Effector memory CD8-positive, alpha-beta T cell (primary cell): ENCODE results near the gene DLG5.

Experiments used
- ATAC-seq: fragments of 150-1000 bp; cut with Tn5 transposase; replicated peaks from 2 replicates; pipeline ENCODE4 v1.10.0; 2021; ENCODE audit warnings: mild to moderate bottlenecking, moderate library complexity
- DNase-seq, 3 experiments: peaks; one replicate each; pipeline ENCODE4 v3.0.0; 2021
- H3K27ac Mint-ChIP-seq, 2 donors: one replicate each; pipeline ENCODE4 v1.8.0; 2022; ENCODE audit warnings: mild to moderate bottlenecking in 2 of 2, mixed read lengths in 2 of 2, moderate library complexity in 2 of 2
- H3K27me3 Mint-ChIP-seq, 2 donors: one replicate each; pipeline ENCODE4 v1.8.0; 2022; ENCODE audit warnings: mixed read lengths in 2 of 2
- H3K36me3 Mint-ChIP-seq: one replicate; pipeline ENCODE4 v1.8.0; 2022; ENCODE audit warnings: mild to moderate bottlenecking, moderate library complexity, mixed read lengths; ENCODE audit not compliant: insufficient read depth
- H3K4me1 Mint-ChIP-seq, 2 donors: one replicate each; pipeline ENCODE4 v1.8.0; 2022; ENCODE audit warnings: low read depth in 2 of 2, mixed read lengths in 2 of 2
- H3K4me3 Mint-ChIP-seq, 2 donors: one replicate each; pipeline ENCODE4 v1.8.0; 2022; ENCODE audit warnings: mild to moderate bottlenecking in 2 of 2, mixed read lengths in 2 of 2, moderate library complexity in 2 of 2
- H3K9me3 Mint-ChIP-seq, 2 donors: one replicate each; pipeline ENCODE4 v1.8.0; 2022; ENCODE audit warnings: mixed read lengths in 2 of 2

Gene DLG5

DNA sequence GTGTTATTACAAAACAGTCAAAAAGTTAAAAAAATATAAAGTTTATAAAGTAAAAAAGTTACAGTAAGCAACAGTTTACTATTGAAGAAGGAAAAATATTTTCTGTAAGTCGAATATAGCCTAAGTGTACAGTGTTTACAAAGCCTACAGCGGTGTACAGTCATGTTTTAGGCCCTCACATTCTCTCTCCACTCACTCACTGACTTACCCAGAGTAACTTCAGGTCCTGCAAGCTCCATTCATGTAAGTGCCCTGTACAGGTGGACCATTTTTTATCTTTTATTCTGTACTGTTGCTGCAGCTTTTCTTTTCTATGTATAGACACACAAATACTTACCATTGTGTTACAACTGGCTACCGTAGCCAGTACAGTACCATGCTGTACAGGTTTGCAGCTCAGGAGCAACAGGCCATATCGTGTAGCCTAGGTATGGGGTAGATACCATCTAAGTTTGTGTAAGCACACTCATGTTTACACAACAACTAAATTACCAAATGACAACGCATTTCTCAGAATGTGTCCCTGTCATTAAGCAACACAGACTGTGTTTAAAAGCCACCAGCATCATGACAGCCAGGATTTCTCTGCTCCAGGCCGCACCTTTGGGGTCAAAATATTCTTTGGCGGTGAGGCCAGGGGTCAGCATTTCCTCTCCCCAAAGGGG is 67.2 kb downstream of the DLG5 start:
- no peak overlapping the region for H3K4me3 Mint-ChIP-seq
- no peaks in the 10 kb centered on the region for H3K9me3 Mint-ChIP-seq
- no peaks in the 10 kb centered on the region for H3K36me3 Mint-ChIP-seq
- ATAC-seq, result no peak
- H3K27ac Mint-ChIP-seq, result no peak overlapping the region
- H3K4me1 Mint-ChIP-seq, result peaks cover 0 to 18% of the 10 kb centered on the region in 2 donors
- no peak for DNase-seq
- no peaks in the 10 kb centered on the region for H3K27me3 Mint-ChIP-seq

DNA sequence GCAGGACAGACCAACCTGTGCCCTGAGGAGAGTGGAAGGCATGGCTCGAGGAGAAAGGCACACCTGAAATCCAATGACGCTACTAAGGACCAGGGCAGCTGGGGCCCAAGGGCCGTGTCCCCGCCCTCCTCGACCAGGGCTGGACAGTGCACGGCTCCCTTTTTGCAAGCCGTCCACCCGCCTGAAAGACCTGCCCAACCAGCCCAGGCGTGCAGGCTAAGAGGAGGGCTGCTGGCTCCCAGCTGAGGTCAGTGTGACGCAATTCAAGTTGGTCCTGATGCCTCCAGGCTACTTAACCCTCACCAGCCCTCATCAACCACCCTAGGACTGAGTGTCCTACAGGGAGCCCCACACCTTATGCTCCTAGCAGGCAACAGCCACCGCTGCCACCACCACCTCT is 69.3 kb downstream of the DLG5 start:
- ATAC-seq, result no peak

GRCh38 chr10:77856566-77856965 is 70.0 kb downstream of the DLG5 start:
- Mint-ChIP-seq H3K27ac (peak overlapping the region in 1 of 2 donors; percentile 11), H3K4me1 (peaks cover 0 to 1% of the 10 kb centered on the region in 2 donors), H3K27me3 (no peaks in the 10 kb centered on the region), H3K9me3 (no peaks in the 10 kb centered on the region), H3K36me3 (peaks cover 19% of the 10 kb centered on the region), H3K4me3 (no peak overlapping the region)
- ATAC-seq (no peak), DNase-seq (no peak)

More for the DNA sequence above, 69.3 kb downstream of the DLG5 start:
- no peak overlapping the region for H3K4me3 Mint-ChIP-seq
- peaks cover 0 to 6% of the 10 kb centered on the region in 2 donors for H3K4me1 Mint-ChIP-seq
- no peaks in the 10 kb centered on the region for H3K27me3 Mint-ChIP-seq
- H3K36me3 Mint-ChIP-seq, result peaks cover 13% of the 10 kb centered on the region
- no peak overlapping the region for H3K27ac Mint-ChIP-seq
- no peak for DNase-seq
- H3K9me3 Mint-ChIP-seq, result no peaks in the 10 kb centered on the region

- DNase-seq (no peak), ATAC-seq (no peak)
- Mint-ChIP-seq H3K4me3 (no peak overlapping the region), H3K27ac (peak overlapping the region in 1 of 2 donors; percentile 11), H3K36me3 (peaks cover 22% of the 10 kb centered on the region), H3K9me3 (no peaks in the 10 kb centered on the region), H3K4me1 (no peaks in the 10 kb centered on the region), H3K27me3 (no peaks in the 10 kb centered on the region)
Measured at GRCh38 chr10:77855404-77856155, 71.0 kb downstream of the DLG5 start.

- ATAC-seq, result no peak
- no peaks in the 10 kb centered on the region for H3K9me3 Mint-ChIP-seq
- H3K4me1 Mint-ChIP-seq, result no peaks in the 10 kb centered on the region
- H3K27ac Mint-ChIP-seq, result peak overlapping the region in 1 of 2 donors; percentile 60
- no peak overlapping the region for H3K4me3 Mint-ChIP-seq
- no peaks in the 10 kb centered on the region for H3K27me3 Mint-ChIP-seq
- H3K36me3 Mint-ChIP-seq, result peaks cover 22% of the 10 kb centered on the region
- no peak for DNase-seq
Measured at GRCh38 chr10:77854115-77854514, 72.4 kb downstream of the DLG5 start.

- ATAC-seq (no peak), DNase-seq (no peak)
- peaks cover 22% of the 10 kb centered on the region for H3K36me3 Mint-ChIP-seq
- H3K4me3 Mint-ChIP-seq, result no peak overlapping the region
- no peaks in the 10 kb centered on the region for H3K4me1 Mint-ChIP-seq
- H3K27ac Mint-ChIP-seq, result peak overlapping the region in 1 of 2 donors; percentile 60
- no peaks in the 10 kb centered on the region for H3K9me3 Mint-ChIP-seq
- no peaks in the 10 kb centered on the region for H3K27me3 Mint-ChIP-seq
Measured at GRCh38 chr10:77853256-77853655, 73.3 kb downstream of the DLG5 start.

GRCh38 chr10:77850620-77851231 is 75.8 kb downstream of the DLG5 start:
- H3K27me3 Mint-ChIP-seq, result no peaks in the 10 kb centered on the region
- H3K36me3 Mint-ChIP-seq, result peaks cover 22% of the 10 kb centered on the region
- H3K4me1 Mint-ChIP-seq, result peaks cover 6% of the 10 kb centered on the region in 2 donors
- no peaks in the 10 kb centered on the region for H3K9me3 Mint-ChIP-seq
- no peak overlapping the region for H3K4me3 Mint-ChIP-seq
- DNase-seq (no peak), ATAC-seq (no peak)
- no peak overlapping the region for H3K27ac Mint-ChIP-seq

- DNase-seq (no peak), ATAC-seq (no peak)
- peak overlapping the region in 1 of 2 donors; percentile 49 for H3K27ac Mint-ChIP-seq
- H3K36me3 Mint-ChIP-seq, result peaks cover 26% of the 10 kb centered on the region
- no peaks in the 10 kb centered on the region for H3K9me3 Mint-ChIP-seq
- H3K4me3 Mint-ChIP-seq, result no peak overlapping the region
- H3K4me1 Mint-ChIP-seq, result peaks cover 6 to 9% of the 10 kb centered on the region in 2 donors
- H3K27me3 Mint-ChIP-seq, result no peaks in the 10 kb centered on the region
Measured at GRCh38 chr10:77849039-77849664, 77.4 kb downstream of the DLG5 start.

DNA sequence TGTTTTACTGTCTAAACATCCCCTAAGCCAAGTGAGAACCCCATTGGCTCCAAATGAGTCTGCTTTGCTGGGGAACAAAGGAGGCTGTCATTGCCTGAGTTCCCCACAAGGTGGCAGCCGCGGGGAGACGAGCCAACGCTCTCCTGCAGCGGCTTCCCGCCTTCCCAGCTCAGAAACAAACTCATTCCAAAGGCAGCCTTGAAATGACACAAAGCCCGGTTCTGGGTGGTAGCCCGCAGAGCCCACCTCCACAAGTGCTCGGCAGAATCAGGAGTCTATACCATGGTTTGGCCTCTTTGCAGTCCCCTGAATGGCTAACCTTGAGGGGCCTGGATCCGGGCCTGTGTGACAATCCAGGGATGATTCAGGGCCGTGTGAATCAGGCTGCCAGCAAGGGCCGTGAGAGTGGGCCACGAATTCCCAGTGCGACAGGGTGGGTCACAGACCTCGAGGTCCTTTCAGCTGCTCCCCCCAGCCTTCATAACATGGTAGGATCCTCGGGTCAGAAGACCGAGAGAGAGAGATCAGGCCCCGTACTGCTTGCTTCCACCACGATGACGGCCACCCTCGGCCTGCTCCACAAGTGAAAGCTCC is 79.7 kb downstream of the DLG5 start:
- Mint-ChIP-seq H3K4me1 (peaks cover 6 to 13% of the 10 kb centered on the region in 2 donors), H3K27me3 (no peaks in the 10 kb centered on the region), H3K36me3 (peaks cover 15% of the 10 kb centered on the region), H3K27ac (peak overlapping the region; percentile 54 to 73), H3K9me3 (no peaks in the 10 kb centered on the region), H3K4me3 (no peak overlapping the region)
- DNase-seq (peak; percentile 65 to 70 (median 70)), ATAC-seq (peak; percentile 54)

GRCh38 chr10:77845451-77845850 is 81.1 kb downstream of the DLG5 start:
- DNase-seq (no peak), ATAC-seq (no peak)
- peak overlapping the region in 1 of 2 donors; percentile 43 for H3K4me3 Mint-ChIP-seq
- H3K27me3 Mint-ChIP-seq, result no peaks in the 10 kb centered on the region
- peaks cover 9% of the 10 kb centered on the region for H3K36me3 Mint-ChIP-seq
- H3K27ac Mint-ChIP-seq, result peak overlapping the region; percentile 71 to 92
- H3K9me3 Mint-ChIP-seq, result no peaks in the 10 kb centered on the region
- H3K4me1 Mint-ChIP-seq, result peaks cover 6 to 14% of the 10 kb centered on the region in 2 donors

GRCh38 chr10:77844713-77845445 is 81.7 kb downstream of the DLG5 start:
- H3K27me3 Mint-ChIP-seq, result no peaks in the 10 kb centered on the region
- peaks cover 6 to 14% of the 10 kb centered on the region in 2 donors for H3K4me1 Mint-ChIP-seq
- ATAC-seq, result peak; percentile 58
- H3K9me3 Mint-ChIP-seq, result no peaks in the 10 kb centered on the region
- no peak for DNase-seq
- peak overlapping the region; percentile 71 to 92 for H3K27ac Mint-ChIP-seq
- peak overlapping the region in 1 of 2 donors; percentile 43 for H3K4me3 Mint-ChIP-seq
- peaks cover 9% of the 10 kb centered on the region for H3K36me3 Mint-ChIP-seq

DNA sequence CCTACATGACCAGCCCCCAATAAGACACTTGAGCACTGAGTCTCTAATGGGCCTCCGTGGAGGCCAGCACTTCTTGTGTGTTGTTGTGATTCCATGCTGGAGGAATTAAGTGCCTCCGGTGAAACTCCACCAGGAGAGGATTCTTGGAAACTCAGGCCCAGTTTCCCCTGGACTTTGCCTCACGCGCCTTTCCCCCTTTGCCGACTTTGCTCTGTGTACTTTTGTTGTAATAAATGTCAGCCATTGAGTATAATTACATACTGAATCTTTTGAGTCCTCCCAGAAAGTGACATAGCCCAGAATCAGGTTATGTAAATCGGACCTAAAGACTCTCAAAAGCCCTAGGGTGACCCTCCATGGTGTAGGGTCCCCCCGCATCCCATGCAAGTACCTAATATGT is 82.4 kb downstream of the DLG5 start:
- H3K4me3 Mint-ChIP-seq, result peak overlapping the region in 1 of 2 donors; percentile 4
- peak overlapping the region in 1 of 2 donors; percentile 92 for H3K27ac Mint-ChIP-seq
- H3K27me3 Mint-ChIP-seq, result no peaks in the 10 kb centered on the region
- H3K4me1 Mint-ChIP-seq, result peaks cover 6 to 14% of the 10 kb centered on the region in 2 donors
- ATAC-seq, result no peak
- peaks cover 12% of the 10 kb centered on the region for H3K36me3 Mint-ChIP-seq
- H3K9me3 Mint-ChIP-seq, result no peaks in the 10 kb centered on the region
- DNase-seq, result no peak
